Central memory CD4-positive, alpha-beta T cell (primary cell): ENCODE data around the gene NELFCD.
A peak's percentile ranks its signal among the peaks of the same experiment; 100 is the strongest.
"Not testable (repeated sequence)": the region's sequence is repeated elsewhere in the genome, so short reads cannot be mapped to it uniquely, and the experiment has no call there.

Experiments used
- DNase-seq: peaks from one replicate; pipeline ENCODE4 v3.0.0; 2022

NELFCD gene

GRCh38 chr20:58975353-58975752 is 5.7 kb upstream of the NELFCD start:
- no peak for DNase-seq

GRCh38 chr20:58976061-58976730 is 4.9 kb upstream of the NELFCD start:
- DNase-seq = no peak

DNA sequence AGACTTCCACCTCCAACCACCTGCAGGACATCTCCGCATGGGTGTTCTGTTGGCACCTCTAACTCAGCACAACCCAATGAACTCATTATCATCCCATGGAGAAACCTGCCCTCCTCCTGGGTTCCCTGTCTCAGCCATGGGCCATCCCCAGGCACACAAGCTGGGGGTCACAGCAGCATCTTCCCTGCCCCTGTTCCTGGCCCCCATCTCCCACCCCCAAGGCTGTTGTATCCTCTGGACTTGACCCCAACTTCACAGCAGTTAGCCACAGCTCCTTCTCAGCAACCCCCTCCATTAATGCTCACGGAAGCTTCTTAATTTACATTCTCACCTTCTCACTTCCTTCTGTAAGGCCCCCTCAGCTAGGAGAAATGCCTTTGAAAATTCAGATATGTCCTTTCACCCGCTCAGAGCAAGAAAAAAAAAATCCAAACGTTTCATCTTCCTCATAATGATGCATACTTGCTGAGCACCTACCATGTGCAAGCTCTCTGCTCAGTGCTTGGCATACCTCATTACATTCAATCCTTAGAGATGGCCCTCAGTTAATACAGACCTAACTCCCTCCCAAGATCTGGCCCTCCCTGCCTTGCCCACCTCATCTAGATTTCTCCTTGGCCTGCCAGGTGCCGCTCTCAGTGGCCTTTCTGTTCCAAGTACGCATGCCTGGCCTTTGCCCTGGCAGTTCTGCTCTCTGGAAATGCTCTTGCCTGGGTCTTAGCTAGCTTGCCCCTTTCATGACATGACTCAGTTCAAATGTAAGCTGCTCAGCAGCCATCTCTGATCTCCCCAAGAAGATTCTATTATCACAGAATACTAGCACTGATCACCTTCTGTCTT is 2.5 kb upstream of the NELFCD start:
- DNase-seq = no peak

- peak; percentile 7 for DNase-seq
Observed at GRCh38 chr20:58981628-58982364, 740 bp downstream of the NELFCD start.

DNA sequence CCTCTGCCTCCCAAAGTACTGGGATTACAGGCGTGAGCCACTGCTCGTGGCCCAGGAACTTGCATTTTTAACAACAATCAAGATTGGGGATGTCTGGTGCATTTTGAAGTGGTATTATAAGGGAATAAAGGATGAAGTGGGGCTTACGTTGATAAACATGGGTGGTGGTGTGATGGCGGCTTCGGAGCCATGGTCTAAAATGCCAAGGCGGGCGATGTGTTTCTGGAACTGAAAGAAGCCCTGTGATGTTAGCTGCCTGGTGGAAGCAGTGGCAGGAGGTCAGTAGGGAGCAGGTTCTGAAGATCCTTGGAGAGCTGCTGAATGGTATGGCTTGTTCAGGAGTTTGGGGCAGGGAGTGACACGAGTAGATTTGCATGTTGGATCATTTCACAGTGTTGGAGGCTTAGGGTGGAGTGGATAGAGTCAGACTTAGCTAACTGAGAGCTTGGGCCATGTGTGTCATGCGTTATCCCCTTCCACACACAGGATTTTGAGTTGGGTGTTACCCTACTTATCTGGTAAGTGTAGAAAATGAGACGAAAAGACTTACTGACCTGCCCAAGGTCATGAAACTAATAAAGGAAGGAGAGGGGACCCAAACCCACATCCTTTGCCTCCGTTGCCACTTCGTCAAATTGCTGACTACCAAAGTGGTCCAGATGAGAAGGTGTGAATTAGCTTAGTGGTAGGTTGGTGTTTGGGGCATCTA is 1.5 kb downstream of the NELFCD start:
- no peak for DNase-seq

- DNase-seq = not testable (repeated sequence)
Observed at GRCh38 chr20:58983115-58983468, 2.0 kb downstream of the NELFCD start.

DNA sequence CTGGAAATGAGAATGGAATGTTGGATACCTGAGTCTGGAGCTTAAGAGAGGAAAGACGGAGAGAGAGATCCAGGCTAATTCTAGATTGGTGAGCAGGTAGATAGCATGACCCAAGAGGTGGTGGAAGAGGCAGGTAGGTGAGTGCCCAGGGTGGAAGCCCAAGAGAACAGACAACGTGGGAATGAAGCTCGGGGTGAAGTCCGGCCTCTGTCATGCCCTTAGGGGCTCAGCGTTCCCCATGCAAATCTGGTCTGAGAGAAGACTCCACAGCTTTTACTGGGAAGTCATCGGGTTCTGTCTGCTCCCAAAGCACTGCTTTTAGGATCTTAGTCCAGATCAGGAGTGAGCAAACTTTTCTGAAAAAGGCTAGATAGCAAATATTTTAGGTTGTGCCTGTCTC is 3.6 kb downstream of the NELFCD start:
- no peak for DNase-seq

GRCh38 chr20:58985656-58986055 is 4.6 kb downstream of the NELFCD start:
- no peak for DNase-seq

DNA sequence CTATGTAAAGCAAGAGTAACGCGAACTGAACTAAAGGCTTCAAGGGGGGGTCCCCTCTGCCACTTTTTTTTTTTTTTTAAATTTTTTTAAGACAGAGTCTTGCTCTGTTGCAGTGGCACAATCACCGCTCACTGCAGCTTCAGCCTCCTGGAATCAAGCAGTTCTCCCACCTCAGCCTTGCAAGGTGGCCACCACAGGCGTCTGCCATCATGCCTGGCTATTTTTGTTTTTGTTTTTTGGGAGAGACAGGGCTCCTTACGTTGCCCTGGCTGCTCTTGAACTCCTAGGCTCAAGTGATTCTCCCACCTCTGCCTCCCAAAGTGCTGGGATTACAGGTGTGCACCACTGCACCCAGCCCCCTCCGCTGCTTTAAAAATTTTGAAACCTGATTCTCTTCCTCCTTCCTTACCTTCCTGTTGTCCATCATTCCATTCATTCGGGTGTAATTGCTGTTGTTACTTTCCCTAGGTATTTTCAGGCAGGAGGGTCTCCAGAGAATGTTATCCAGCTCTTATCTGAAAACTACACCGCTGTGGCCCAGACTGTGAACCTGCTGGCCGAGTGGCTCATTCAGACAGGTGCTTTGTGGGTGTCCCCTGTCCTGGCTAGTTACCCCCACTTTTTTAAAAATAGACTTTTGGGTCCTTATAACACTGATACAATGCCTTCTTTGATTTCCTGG is 5.4 kb downstream of the NELFCD start:
- no peak for DNase-seq

DNA sequence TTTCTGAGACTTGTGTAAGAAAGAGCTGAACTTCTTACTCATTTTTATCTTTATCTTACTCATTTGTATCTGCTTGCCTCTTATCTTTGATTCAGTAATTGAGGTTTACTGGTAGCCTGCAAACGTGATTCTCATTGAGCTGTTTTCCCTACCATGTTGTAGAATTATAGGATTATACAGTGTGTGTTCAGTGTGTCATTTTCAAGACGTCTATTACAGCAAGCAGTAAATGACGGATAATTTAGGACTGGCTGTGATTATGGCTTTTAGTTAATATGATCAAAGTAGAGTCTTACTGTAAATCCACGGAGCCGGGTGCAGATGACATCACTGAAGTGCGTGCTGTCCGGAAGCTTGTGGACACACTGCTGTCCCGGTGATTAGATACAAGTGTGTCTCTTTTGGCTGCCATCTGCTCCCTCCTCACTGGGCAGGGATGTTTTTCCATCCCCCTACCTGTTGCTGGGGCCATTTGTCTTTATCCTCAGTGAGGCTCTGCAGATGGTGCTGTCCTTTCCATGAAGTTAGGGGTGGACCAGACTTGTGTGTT is 6.0 kb downstream of the NELFCD start:
- DNase-seq = no peak

DNA sequence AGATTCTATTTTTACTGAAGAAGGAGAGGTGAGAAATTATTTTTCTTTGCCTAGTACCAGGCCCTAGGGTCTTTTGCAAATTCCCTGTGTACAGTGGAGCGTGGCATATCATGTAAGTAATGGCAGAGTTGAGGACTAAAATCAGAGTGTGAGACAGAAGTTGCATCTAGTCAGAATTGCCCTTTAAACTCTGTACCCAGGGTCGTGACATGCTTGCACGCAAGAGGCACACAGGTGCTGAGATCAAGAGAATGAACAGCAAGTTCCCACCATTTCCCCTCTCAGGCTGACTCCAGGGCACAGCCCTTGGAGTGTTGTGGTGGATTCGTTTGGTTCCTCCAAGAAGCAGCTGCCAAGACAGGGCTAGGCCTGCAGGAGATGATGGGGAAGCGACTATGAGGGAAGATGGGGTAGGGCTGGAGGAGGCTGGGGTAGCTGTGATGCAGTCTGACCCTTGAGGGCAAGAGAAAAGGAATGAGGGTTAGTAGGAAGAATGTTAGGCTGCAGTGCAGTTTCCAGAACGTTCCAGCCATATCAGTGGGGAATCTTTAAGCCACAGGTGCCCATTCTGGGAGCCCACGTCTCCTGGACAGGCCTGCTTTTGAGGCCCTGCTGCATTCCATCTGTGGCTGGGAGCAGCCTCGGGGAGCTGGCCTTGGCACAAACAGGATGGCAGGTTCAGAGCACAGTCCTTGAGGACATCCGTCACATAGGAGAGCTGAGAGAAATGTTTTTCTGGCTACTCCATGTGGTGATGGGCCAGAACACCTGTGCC is 6.9 kb downstream of the NELFCD start:
- DNase-seq = no peak

DNA sequence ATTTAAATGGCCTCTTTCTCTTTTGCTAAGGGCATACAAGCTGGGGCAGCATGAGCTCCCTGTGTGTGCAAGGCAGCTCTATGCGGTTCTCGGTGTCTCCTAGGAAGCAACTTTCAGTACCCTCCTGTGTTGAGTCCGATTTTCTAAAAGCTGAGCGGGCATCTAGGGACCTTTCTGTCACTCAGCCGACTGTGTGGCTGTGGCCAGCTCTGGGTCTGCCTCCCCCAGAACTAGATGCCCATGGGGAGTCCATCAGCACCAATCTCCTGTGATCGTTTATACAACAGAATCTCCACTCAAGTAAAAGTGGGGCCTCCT is 7.5 kb downstream of the NELFCD start:
- DNase-seq = no peak

DNA sequence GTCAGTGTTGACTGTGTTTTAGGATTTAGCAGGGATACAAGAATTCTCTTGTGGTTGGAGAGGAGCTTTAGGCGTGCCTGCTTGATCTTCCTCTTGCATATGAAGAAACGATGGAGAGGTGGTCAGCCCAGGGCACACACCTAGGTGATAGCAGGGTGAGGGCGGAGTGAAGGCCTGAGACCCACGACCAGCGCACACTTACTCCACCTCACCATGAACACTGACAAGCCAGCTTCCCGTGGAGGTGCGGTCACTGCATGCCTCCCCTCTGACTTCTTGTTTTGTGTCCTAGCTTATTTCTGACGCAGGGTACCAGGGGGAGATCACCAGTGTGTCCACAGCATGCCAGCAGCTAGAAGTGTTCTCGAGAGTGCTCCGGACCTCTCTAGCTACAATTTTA is 8.1 kb downstream of the NELFCD start:
- DNase-seq = no peak

- no peak for DNase-seq
Observed at GRCh38 chr20:58990651-58991445, 9.8 kb downstream of the NELFCD start.

DNA sequence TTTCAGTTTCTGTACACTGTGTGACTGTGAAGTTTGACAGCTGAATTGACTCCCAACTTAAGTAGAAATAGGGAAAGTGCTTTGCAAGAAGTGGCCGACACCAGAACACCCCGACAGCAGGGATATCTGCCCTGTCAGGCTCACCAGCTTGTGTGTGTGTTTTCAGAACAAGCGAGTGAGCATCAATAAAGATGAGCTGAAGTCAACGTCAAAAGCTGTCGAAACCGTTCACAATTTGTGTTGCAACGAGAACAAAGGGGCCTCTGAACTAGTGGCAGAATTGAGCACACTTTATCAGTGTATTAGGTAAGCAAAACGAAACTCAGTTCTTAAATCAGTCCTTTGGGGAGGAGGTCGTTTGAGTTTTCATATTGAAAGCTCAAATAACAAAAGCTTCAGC is 10.7 kb downstream of the NELFCD start:
- DNase-seq = no peak

DNA sequence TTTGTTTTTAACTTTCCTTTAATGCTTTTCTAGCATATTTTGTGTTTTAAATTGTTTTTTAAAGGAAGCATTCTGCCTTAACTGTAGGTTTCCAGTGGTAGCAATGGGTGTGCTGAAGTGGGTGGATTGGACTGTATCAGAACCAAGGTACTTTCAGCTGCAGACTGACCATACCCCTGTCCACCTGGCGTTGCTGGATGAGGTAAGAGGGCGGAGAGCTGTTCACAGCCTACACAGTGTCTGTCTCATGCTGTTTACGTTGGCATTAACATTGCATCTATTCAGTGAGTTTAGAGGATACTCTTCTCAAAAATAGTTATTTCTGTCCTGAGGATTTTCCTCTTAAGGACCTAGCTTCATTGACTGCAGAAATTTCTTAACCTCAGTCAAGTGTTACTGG is 11.9 kb downstream of the NELFCD start:
- DNase-seq = no peak

GRCh38 chr20:58993332-58994248 is 12.5 kb downstream of the NELFCD start:
- no peak for DNase-seq

GRCh38 chr20:58994390-58995159 is 13.5 kb downstream of the NELFCD start:
- DNase-seq = no peak
